Adipocyte (in vitro differentiated cells): Measurements from ENCODE around the gene DCUN1D1.

ENCODE experiments used
- DNase-seq: peaks from one replicate; pipeline ENCODE4 v3.0.0-alpha.2; 2015; ENCODE audit warnings: low read depth
- H3K27me3 ChIP-seq: replicated peaks from 2 replicates; pipeline ENCODE4 v1.7.0; 2013; ENCODE audit warnings: mild to moderate bottlenecking, low read length, moderate library complexity; ENCODE audit not compliant: control insufficient read depth, insufficient read depth
- H3K36me3 ChIP-seq: 2 replicates; pipeline ENCODE4 v1.7.0; 2013; ENCODE audit warnings: low read length, mild to moderate bottlenecking, moderate library complexity; ENCODE audit not compliant: control insufficient read depth, insufficient read depth, severe bottlenecking
- H3K4me1 ChIP-seq: 2 replicates; pipeline ENCODE4 v1.7.0; 2013; ENCODE audit warnings: mild to moderate bottlenecking, low read length, moderate library complexity; ENCODE audit not compliant: control insufficient read depth, insufficient read depth
- H3K4me3 ChIP-seq: 2 replicates; pipeline ENCODE4 v1.7.0; 2013; ENCODE audit warnings: mild to moderate bottlenecking, low read length, moderate library complexity
- H3K9ac ChIP-seq: 2 replicates; pipeline ENCODE4 v1.7.0; 2013; ENCODE audit warnings: mild to moderate bottlenecking, low read length, moderate library complexity
- H3K9me3 ChIP-seq: 2 replicates; pipeline ENCODE4 v1.7.0; 2013; ENCODE audit warnings: mild to moderate bottlenecking, low read length, moderate library complexity; ENCODE audit not compliant: control insufficient read depth

The DCUN1D1 gene

GRCh38 chr3:182971637-182972036 lies 8.7 kb downstream of the DCUN1D1 start:
- Histone ChIP-seq H3K9me3 (no peaks in the 10 kb centered on the region), H3K27me3 (no peaks in the 10 kb centered on the region), H3K9ac (no peak overlapping the region), H3K4me3 (no peak overlapping the region), H3K36me3 (peaks cover 6% of the 10 kb centered on the region), H3K4me1 (peaks cover 21% of the 10 kb centered on the region)
- peak; percentile 41 for DNase-seq

DNA sequence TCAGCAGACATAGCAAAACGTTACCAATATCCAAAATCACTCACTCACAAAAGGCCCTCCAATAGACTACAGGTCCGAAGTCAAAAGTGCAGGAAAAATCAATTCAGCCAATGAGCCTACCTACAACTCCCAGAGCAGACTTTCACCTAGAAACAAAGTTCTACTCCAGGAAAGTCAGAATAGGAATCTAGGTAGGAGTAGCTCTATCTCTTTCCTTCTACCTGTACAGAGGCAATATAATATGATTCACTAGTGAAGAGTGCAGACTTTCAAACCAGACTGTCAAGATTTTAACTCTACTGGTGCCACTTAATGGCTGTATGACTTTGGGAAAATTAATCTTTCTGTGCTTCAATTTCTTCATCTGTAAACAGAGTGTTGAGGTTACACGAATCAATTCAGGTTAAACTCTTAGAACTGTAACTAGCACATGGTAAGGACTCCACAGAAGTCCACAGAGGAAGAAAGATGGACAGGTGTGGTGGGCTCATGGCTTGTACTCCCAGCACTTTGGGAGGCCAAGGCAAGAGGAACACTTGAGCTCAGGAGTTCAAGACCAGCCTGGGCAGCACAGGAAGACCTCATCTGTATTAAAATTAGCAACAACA lies 9.4 kb downstream of the DCUN1D1 start:
- Histone ChIP-seq H3K9ac (no peak overlapping the region), H3K4me3 (no peak overlapping the region), H3K4me1 (peaks cover 26% of the 10 kb centered on the region), H3K27me3 (no peaks in the 10 kb centered on the region), H3K36me3 (peaks cover 6% of the 10 kb centered on the region), H3K9me3 (no peaks in the 10 kb centered on the region)
- DNase-seq: no peak

GRCh38 chr3:182969853-182970252 lies 10.5 kb downstream of the DCUN1D1 start:
- Histone ChIP-seq H3K36me3 (peaks cover 6% of the 10 kb centered on the region), H3K4me3 (no peak overlapping the region), H3K4me1 (peaks cover 33% of the 10 kb centered on the region), H3K27me3 (no peaks in the 10 kb centered on the region), H3K9ac (no peak overlapping the region), H3K9me3 (no peaks in the 10 kb centered on the region)
- no peak for DNase-seq

- Histone ChIP-seq H3K4me3 (no peak overlapping the region), H3K9me3 (no peaks in the 10 kb centered on the region), H3K36me3 (peaks cover 6% of the 10 kb centered on the region), H3K27me3 (no peaks in the 10 kb centered on the region), H3K9ac (no peak overlapping the region), H3K4me1 (peaks cover 33% of the 10 kb centered on the region)
- DNase-seq: peak; percentile 52
Observed at GRCh38 chr3:182969277-182969676, 11.1 kb downstream of the DCUN1D1 start.

DNA sequence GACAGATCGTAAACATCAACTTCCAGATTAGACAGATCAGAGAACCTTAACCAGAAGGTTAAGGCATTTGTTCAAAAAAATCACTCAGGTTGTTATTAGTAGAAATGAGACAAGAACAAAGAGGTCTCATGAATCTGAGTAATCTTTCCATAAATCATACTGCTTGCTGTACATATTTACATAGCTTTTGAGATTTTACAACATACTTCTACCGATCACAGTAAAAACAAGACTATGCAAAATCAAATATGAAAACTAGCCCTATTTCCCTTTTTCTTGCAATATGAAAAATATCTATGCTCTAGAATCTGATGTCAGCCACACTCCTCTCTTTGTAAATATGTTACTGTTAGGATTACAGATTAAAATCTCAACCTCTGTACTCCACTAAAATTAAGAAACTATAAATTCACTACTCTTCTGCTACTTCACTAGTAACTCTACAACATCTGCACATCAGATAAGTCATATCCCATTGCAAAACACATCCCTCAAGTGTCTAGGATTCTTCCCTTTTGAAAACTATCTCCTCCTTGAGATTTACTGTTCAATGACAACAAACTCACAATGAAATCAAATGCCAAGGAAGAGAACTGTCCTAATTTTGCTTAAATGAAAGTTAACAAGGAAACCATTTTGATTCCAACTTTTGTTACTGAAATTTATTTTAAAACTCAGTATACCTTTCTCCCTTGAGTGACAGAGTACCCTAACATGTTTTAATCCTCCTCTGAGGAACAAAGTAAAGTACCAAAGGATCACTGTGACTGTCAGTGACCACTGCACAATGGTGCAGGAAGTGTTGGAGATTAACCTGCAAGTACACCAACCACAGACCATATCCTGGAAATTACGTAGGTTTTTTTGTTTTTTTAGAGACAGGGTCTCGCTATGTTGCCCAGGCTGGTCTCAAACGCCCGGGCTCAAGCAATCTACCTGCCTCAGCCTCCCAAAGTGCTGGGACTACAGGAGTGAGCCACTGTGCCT lies 12.8 kb downstream of the DCUN1D1 start:
- Histone ChIP-seq H3K9me3 (no peaks in the 10 kb centered on the region), H3K4me3 (no peak overlapping the region), H3K27me3 (no peaks in the 10 kb centered on the region), H3K4me1 (peaks cover 34% of the 10 kb centered on the region), H3K9ac (no peak overlapping the region), H3K36me3 (peaks cover 10% of the 10 kb centered on the region)
- no peak for DNase-seq

GRCh38 chr3:182965861-182966366 lies 14.4 kb downstream of the DCUN1D1 start:
- peaks cover 46% of the 10 kb centered on the region for H3K4me1 ChIP-seq
- DNase-seq: no peak
- peaks cover 8% of the 10 kb centered on the region for H3K36me3 ChIP-seq
- no peak overlapping the region for H3K4me3 ChIP-seq
- H3K9me3 ChIP-seq: no peaks in the 10 kb centered on the region
- no peak overlapping the region for H3K9ac ChIP-seq
- H3K27me3 ChIP-seq: no peaks in the 10 kb centered on the region

DNA sequence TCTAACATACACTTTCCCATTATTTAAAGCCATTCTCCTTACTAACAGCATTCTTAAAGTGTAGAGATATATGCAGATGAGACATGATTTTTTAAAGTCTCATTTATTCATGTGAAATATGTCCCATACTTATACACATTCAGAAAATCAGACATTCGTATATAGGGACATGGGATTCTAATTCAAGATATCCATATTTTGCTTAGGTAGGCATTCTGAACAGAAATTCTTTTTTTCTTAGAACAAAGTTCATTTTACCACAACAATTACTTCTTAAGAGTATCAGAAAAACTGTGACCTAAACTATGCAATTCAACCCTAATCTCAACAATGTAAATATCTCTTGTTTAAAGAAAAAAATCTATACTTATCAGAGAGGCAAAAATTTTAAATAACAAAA lies 16.2 kb downstream of the DCUN1D1 start:
- DNase-seq: no peak
- H3K9ac ChIP-seq: no peak overlapping the region
- no peaks in the 10 kb centered on the region for H3K9me3 ChIP-seq
- peaks cover 45% of the 10 kb centered on the region for H3K4me1 ChIP-seq
- H3K4me3 ChIP-seq: no peak overlapping the region
- peaks cover 11% of the 10 kb centered on the region for H3K36me3 ChIP-seq
- no peaks in the 10 kb centered on the region for H3K27me3 ChIP-seq

GRCh38 chr3:182962166-182962565 lies 18.2 kb downstream of the DCUN1D1 start:
- no peak overlapping the region for H3K4me3 ChIP-seq
- H3K9ac ChIP-seq: peak overlapping the region; percentile 59
- DNase-seq: no peak
- H3K27me3 ChIP-seq: no peaks in the 10 kb centered on the region
- H3K9me3 ChIP-seq: no peaks in the 10 kb centered on the region
- peaks cover 31% of the 10 kb centered on the region for H3K4me1 ChIP-seq
- peaks cover 18% of the 10 kb centered on the region for H3K36me3 ChIP-seq

DNA sequence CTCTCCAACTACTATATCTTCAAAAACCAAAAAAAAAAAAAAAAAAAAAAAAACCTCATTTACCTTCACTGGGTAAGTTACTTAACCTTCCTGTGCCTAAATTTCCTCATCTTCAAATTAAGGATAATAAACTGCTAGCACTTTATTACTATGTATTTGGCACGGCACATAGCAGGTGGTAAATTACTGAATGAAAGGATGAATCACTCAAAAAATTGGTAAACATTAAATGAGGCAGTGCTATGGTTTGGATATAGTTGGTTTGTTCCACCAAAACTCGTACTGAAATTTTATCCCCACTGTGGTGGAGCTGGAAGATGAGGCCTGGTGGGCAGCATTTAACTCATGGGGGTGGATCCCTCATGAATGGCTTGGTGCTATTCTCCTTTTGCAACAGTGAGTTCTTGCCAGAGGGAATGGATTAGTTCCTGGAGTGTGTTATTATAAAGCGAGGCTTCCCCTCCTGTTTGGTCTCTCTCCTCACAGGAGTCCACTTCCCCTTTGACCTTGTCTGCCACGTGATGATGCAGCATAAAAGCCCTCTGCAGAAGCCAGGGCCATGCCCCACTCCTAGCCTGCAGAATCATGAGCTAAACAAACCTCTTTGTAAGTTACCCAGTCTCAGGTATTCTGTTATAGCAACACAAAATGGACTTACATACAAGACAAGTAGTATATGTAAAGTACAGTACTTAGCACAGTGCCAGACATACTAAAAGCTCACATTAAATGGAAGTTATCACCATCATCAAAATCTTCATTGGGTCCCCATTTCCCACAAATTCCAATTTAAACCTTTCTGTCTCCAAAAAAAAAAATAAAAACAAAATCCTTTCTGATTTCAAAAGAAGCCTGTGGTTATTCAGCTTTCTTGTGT lies 20.6 kb downstream of the DCUN1D1 start:
- no peak for DNase-seq
- Histone ChIP-seq H3K27me3 (no peaks in the 10 kb centered on the region), H3K36me3 (peaks cover 25% of the 10 kb centered on the region), H3K9me3 (no peaks in the 10 kb centered on the region), H3K4me1 (peaks cover 25% of the 10 kb centered on the region), H3K4me3 (no peak overlapping the region), H3K9ac (no peak overlapping the region)

DNA sequence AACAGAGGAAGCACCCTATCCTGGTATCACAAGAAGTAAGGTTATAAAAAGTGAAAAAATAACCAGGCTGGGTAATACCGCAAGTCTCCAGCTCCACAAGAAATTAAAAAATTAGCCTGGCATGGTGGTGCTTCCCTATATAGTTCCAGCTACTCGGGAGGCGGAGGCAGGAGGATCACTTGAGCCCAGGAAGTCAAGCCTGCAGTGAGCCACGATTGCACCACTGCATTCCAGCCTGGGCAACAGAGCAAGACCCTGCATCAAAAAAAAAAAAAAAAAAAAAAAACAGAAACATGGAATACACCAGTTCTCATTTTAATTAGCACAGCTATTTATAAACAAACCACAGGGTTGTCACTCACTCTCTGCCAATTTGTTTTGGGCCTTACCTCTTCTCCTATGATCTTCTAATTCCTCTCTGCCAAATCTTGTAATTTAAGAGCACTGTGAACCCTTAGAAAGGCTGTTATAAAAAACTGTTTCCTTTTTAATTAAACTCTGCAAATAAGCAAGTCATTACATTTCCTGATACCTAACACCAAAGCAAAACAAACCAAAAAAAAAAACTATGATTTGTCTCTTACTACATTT lies 22.6 kb downstream of the DCUN1D1 start:
- Histone ChIP-seq H3K4me1 (peaks cover 27% of the 10 kb centered on the region), H3K9me3 (no peaks in the 10 kb centered on the region), H3K27me3 (no peaks in the 10 kb centered on the region), H3K36me3 (peaks cover 25% of the 10 kb centered on the region), H3K4me3 (no peak overlapping the region), H3K9ac (no peak overlapping the region)
- no peak for DNase-seq
